Liver (tissue), 9 donors: ENCODE results near the gene FRMD4A. TPM values are rescaled to one million over a fixed set of nuclear protein-coding genes. Genes with fewer than 3 reads are reported as not detected.

Experiments used
- DNase-seq: peaks from one replicate; pipeline ENCODE4 v3.0.0-alpha.2; 2017; ENCODE audit warnings: low spot score
- H3K27ac ChIP-seq, 2 donors: one replicate each; pipeline ENCODE4 v1.7.0; 2013; ENCODE audit warnings: inconsistent platforms in 2 of 2, low read length in 2 of 2, control low read depth in 1 of 2, low read depth in 1 of 2, mild to moderate bottlenecking in 1 of 2
- H3K27me3 ChIP-seq, 4 donors: one replicate each; pipeline versions ENCODE4 v1.6.1 to v1.7.0; 2013; ENCODE audit warnings: low read length in 3 of 4, inconsistent platforms in 1 of 4, mild to moderate bottlenecking in 1 of 4, moderate library complexity in 1 of 4; ENCODE audit not compliant: control insufficient read depth in 4 of 4, insufficient read depth in 4 of 4
- H3K36me3 ChIP-seq, 4 donors: one replicate each; pipeline versions ENCODE4 v1.6.1 to v1.7.0; 2013; ENCODE audit warnings: low read length in 3 of 4, mild to moderate bottlenecking in 3 of 4, low read depth in 1 of 4, moderate library complexity in 1 of 4; ENCODE audit not compliant: control insufficient read depth in 4 of 4, insufficient read depth in 3 of 4
- H3K4me1 ChIP-seq, 4 donors: one replicate each; pipeline versions ENCODE4 v1.6.1 to v1.7.0; 2013; ENCODE audit warnings: low read length in 3 of 4, mild to moderate bottlenecking in 3 of 4, moderate library complexity in 1 of 4; ENCODE audit not compliant: control insufficient read depth in 4 of 4, insufficient read depth in 4 of 4
- H3K4me3 ChIP-seq, 3 donors: one replicate each; pipeline versions ENCODE4 v1.6.1 to v1.7.0; 2013; ENCODE audit warnings: low read length in 3 of 3, control low read depth in 1 of 3, low read depth in 1 of 3, mild to moderate bottlenecking in 1 of 3
- H3K9ac ChIP-seq, 2 donors: one replicate each; pipeline ENCODE4 v1.7.0; 2013; ENCODE audit warnings: low read length in 2 of 2, mild to moderate bottlenecking in 2 of 2, moderate library complexity in 2 of 2, control low read depth in 1 of 2, low read depth in 1 of 2
- H3K9me3 ChIP-seq, 4 donors: one replicate each; pipeline versions ENCODE4 v1.6.1 to v1.7.0; 2013; ENCODE audit warnings: low read length in 3 of 4; ENCODE audit not compliant: control insufficient read depth in 4 of 4
- ATF3 ChIP-seq: IDR thresholded peaks from 2 replicates; pipeline ENCODE4 v1.6.1; 2016; ENCODE audit warnings: antibody characterized with exemption
- CTCF ChIP-seq: fragments of 150-350 bp; IDR thresholded peaks from 2 replicates; pipeline ENCODE4 v1.5.1; 2017; ENCODE audit warnings: improper control_type of control experiment, low read depth, low read length; ENCODE audit not compliant: missing input control
- EGR1 ChIP-seq, 2 donors: IDR thresholded peaks; 2 replicates each; pipeline ENCODE4 v1.6.1; 2016 to 2018; ENCODE audit warnings: antibody characterized with exemption in 2 of 2, low read depth in 2 of 2
- FOXA1 ChIP-seq: IDR thresholded peaks from 2 replicates; pipeline ENCODE4 v1.6.1; 2016; ENCODE audit warnings: antibody characterized with exemption
- FOXA2 ChIP-seq: IDR thresholded peaks from 2 replicates; pipeline ENCODE4 v1.6.1; 2016; ENCODE audit warnings: antibody characterized with exemption
- GABPA ChIP-seq, 2 donors: IDR thresholded peaks in 1 of 2; conservative IDR thresholded peaks in 1 of 2; 2 replicates each; pipeline ENCODE4 v1.6.1; 2016; ENCODE audit warnings: antibody characterized with exemption in 2 of 2, mild to moderate bottlenecking in 1 of 2, moderate library complexity in 1 of 2
- HNF4A ChIP-seq, 2 donors: conservative IDR thresholded peaks; 2 replicates each; pipeline ENCODE4 v1.6.1; 2016; ENCODE audit warnings: antibody characterized with exemption in 2 of 2, mild to moderate bottlenecking in 2 of 2
- HNF4G ChIP-seq: IDR thresholded peaks from 2 replicates; pipeline ENCODE4 v1.6.1; 2016; ENCODE audit warnings: antibody characterized with exemption
- JUND ChIP-seq, 2 donors: IDR thresholded peaks; 2 replicates each; pipeline ENCODE4 v1.6.1; 2016; ENCODE audit warnings: antibody characterized with exemption in 2 of 2
- MAX ChIP-seq: IDR thresholded peaks from 2 replicates; pipeline ENCODE4 v1.6.1; 2016; ENCODE audit warnings: antibody characterized with exemption
- NR2F2 ChIP-seq: IDR thresholded peaks from 2 replicates; pipeline ENCODE4 v1.6.1; 2016; ENCODE audit warnings: antibody characterized with exemption
- RAD21 ChIP-seq, 2 donors: IDR thresholded peaks; 2 replicates each; pipeline ENCODE4 v1.6.1; 2016; ENCODE audit warnings: antibody characterized with exemption in 2 of 2, mild to moderate bottlenecking in 2 of 2
- REST ChIP-seq: IDR thresholded peaks from 2 replicates; pipeline ENCODE4 v1.6.1; 2016; ENCODE audit warnings: antibody characterized with exemption, mild to moderate bottlenecking
- RXRA ChIP-seq, 2 donors: IDR thresholded peaks; 2 replicates each; pipeline ENCODE4 v1.6.1; 2017 to 2018; ENCODE audit warnings: antibody characterized with exemption in 2 of 2, mild to moderate bottlenecking in 1 of 2
- SP1 ChIP-seq: IDR thresholded peaks from 2 replicates; pipeline ENCODE4 v1.6.1; 2018; ENCODE audit warnings: antibody characterized with exemption, mild to moderate bottlenecking
- TAF1 ChIP-seq: conservative IDR thresholded peaks from 2 replicates; pipeline ENCODE4 v1.6.1; 2016; ENCODE audit warnings: antibody characterized with exemption, mild to moderate bottlenecking
- YY1 ChIP-seq: IDR thresholded peaks from 2 replicates; pipeline ENCODE4 v1.6.1; 2016; ENCODE audit warnings: antibody characterized with exemption, mild to moderate bottlenecking
- ZBTB33 ChIP-seq: IDR thresholded peaks from 2 replicates; pipeline ENCODE4 v1.6.1; 2016; ENCODE audit warnings: antibody characterized with exemption
- WGBS: extraction: QIAGEN DNeasy Blood & Tissue Kit; methylation state at CpG from one replicate; pipeline ENCODE4 v1.1.7; 2013; 5-methylcytosine and 5-hydroxymethylcytosine counted together
- polyA plus RNA-seq, 2 donors: library from polyadenylated mRNA; stranded (reverse) in 1 of 2; unstranded in 1 of 2; fragments of 200-250 nt in 1 of 2; fragments of >200 nt in 1 of 2; fragmentation: Nextera tagmentation in 1 of 2; extraction: Ambion mirVana in 1 of 2; gene quantifications; one replicate each; pipeline versions ENCODE4 v1.2.1 to v1.2.3, GENCODE V29; 2013 to 2015
- total RNA-seq, 2 donors: library from RNA; depleted of rRNA; stranded (reverse); fragments of >200 nt; gene quantifications; one replicate each; pipeline ENCODE4 v1.2.3, GENCODE V29; 2014
- donor health status: healthy.
- donor health status: healthy.
- donor health status: healthy.
- donor health status: healthy.
- donor health status: healthy.

Gene FRMD4A
- total and polyA plus RNA-seq, 4 donors: 8.2 to 34.3 (median 13.1) TPM

DNA sequence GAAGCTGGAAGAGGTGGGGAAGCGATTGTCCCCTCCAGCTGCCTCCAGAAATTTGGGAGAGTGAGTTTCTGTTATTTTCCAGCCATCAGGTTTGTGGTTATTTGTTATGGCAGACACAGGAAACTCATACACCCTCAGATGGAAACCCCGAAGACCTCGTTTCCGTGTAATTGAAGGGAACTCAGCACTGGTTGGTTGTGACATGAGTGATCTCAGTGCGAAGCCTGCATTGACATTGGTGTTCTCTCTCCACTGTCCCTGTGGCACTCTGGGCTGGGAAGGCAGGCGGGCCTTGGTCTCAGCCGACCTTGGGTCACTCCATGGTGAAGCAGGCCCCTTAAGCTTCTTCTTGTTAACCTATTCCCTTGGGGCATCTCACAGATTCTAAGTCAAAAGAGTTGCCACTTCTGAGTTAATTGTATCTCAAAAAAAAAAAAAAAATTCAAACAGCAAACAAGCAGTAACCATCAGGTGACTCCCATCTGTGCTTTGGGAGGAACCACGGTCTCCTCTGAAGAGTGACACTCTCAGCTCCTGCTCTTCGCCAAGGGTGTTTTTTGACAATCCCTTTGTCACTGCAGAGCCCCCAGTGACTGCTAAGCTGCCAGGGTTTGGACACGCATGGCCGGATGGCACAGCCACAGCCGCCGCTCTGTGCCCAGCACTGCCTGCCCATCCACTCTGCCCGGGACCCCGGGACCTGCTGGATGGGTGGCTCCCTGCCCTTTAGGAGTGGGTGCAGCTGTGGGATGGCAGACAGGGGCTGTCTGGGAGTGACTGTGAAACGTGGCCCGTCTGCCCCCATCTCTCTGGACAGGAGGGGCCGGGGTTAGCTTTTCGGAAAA lies 510.4 kb downstream of the FRMD4A start:
- Histone ChIP-seq H3K27ac (peak overlapping the region in 1 of 2 donors; percentile 7), H3K4me3 (no peak overlapping the region), H3K9me3 (no peaks in the 10 kb centered on the region), H3K4me1 (peaks cover 0 to 2% (median 0%) of the 10 kb centered on the region in 4 donors), H3K9ac (no peak overlapping the region), H3K36me3 (no peaks in the 10 kb centered on the region), H3K27me3 (peaks cover 0 to 3% (median 0%) of the 10 kb centered on the region in 4 donors)
- TF ChIP-seq FOXA1: no peak
- TF ChIP-seq ATF3: no peak
- TF ChIP-seq RAD21 (IDR thresholded peaks at IDR 0.05): no peak
- TF ChIP-seq NR2F2: no peak
- no peak for TF ChIP-seq GABPA (IDR thresholded peaks at IDR 0.05 in 1 of 2, conservative IDR thresholded peaks at IDR 0.05 in 1 of 2)
- TF ChIP-seq YY1: no peak
- TF ChIP-seq MAX: no peak
- no peak for TF ChIP-seq EGR1 (IDR thresholded peaks at IDR 0.05; ENCODE audit: low read depth in 2 of 2)
- no peak for TF ChIP-seq JUND (IDR thresholded peaks at IDR 0.05)
- TF ChIP-seq TAF1: no peak
- no peak for TF ChIP-seq RXRA (IDR thresholded peaks at IDR 0.05)
- TF ChIP-seq HNF4G: no peak
- no peak for TF ChIP-seq HNF4A (conservative IDR thresholded peaks at IDR 0.05)
- WGBS: 82% methylated on average over 19 of the region's 19 CpGs
- DNase-seq: no peak

DNA sequence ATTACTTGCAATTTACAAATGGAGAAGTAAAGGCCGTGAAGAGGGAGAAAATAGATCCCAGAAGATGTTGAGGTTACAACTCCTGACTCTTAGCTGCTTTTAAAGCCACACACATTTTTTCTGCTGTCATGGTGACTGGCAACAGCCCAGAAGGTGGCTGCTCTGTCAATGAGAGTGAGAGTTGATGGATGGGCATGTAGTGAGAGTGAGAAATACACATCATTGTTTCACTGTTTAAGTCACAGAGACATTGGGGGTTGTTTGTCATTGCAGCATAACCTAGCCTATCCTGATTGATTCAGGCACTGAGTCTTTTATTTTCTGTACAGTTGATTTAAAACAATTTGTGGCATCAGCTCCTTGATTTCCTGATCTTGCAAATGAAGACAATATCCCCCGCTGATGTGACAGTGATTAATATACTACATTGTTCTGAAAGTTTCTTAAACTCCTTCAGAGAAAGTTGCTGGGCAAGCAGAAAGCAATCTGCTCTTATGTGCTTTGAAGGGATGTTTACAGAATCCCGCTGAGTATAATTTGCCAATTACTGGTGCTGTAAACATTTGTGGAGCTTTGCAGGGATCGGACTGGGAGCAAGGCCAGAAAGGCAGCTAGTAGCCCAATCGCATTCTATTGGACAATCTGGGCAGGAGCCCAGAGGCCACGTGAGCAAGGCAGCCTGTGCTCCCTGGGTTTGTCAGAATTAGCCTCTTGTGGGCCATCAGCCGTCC lies 514.4 kb downstream of the FRMD4A start:
- Histone ChIP-seq H3K36me3 (no peaks in the 10 kb centered on the region), H3K9me3 (no peaks in the 10 kb centered on the region), H3K27me3 (no peaks in the 10 kb centered on the region), H3K27ac (peak overlapping the region in 1 of 2 donors; percentile 1), H3K4me3 (no peak overlapping the region), H3K4me1 (peaks cover 0 to 2% (median 1%) of the 10 kb centered on the region in 4 donors), H3K9ac (no peak overlapping the region)
- no peak for DNase-seq
- TF ChIP-seq EGR1 (IDR thresholded peaks at IDR 0.05; ENCODE audit: low read depth in 2 of 2) (no peak), CTCF (peak; percentile 2), NR2F2 (peak; percentile 74), GABPA (IDR thresholded peaks at IDR 0.05 in 1 of 2, conservative IDR thresholded peaks at IDR 0.05 in 1 of 2) (no peak), FOXA1 (peak; percentile 33), ATF3 (no peak), HNF4A (conservative IDR thresholded peaks at IDR 0.05) (peak in 1 of 2 donors; percentile 33), JUND (IDR thresholded peaks at IDR 0.05) (no peak), MAX (no peak), TAF1 (no peak), YY1 (no peak), REST (no peak), RAD21 (IDR thresholded peaks at IDR 0.05) (peak; percentile 34 to 54), HNF4G (no peak), SP1 (peak; percentile 56), ZBTB33 (no peak), FOXA2 (peak; percentile 72), RXRA (IDR thresholded peaks at IDR 0.05) (peak; percentile 44 to 59)
- 32% methylated on average over 7 of the region's 7 CpGs for WGBS
